GM10847 (cell line): ENCODE data around the gene NPEPPS.

ENCODE experiments used
- POLR2A ChIP-seq: IDR thresholded peaks from 2 replicates; pipeline ENCODE4 v1.6.1; 2011; ENCODE audit not compliant: insufficient read length; ENCODE audit errors: extremely low read depth

Gene NPEPPS

DNA sequence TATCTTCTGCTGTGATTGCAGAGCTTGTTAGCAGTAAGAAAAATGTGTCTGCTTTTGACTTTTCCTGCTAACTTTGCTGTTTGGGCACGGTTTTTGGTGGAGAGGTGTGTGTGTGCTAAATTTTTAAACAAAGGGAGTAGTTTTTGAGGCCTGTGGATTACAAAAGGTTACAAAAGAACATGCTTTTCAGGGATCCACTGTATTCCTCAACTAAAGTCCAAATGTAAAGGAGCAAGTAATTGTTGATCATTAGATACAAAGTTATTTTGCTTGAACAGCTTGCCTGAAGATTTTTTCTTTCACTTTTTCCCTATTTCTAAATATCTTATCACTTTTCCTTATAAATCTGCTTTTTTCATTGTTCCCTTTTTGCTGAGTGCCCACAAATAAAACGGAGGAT, 120.8 kb downstream of the NPEPPS start:
- TF ChIP-seq POLR2A = no peak

DNA sequence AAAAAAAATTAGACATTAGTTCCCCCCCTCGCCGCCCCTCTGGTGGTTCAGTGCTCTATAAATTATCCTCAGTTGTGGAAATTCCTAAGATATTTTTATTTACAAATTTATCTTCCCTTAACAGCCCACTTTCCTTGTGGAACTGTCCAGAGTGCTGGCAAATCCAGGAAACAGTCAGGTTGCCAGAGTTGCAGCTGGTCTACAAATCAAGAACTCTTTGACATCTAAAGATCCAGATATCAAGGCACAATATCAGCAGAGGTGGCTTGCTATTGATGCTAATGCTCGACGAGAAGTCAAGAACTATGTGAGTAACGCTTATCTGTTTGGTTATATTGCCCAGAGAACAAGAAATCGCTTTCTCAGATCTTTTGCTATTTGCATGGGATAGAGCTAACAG, 121.7 kb downstream of the NPEPPS start:
- TF ChIP-seq POLR2A = no peak

DNA sequence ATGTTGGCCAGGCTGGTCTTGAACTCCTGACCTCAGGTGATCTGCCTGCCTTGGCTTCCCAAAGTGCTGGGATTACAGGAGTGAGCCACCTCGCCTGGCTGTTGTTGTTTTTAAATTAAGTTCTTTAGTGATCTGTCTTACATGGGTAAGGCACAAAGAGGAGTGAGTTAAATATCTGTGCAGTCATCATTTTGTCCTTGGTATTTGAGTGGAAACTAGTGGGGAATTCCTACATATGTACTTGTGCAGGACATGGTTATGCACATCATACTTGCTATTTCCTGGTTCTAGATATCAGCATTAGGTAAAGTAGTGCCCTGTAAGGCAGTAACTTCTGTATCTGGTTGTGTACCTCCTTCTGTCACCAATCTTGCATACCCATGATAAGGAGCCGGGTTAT, 122.5 kb downstream of the NPEPPS start:
- TF ChIP-seq POLR2A = no peak

DNA sequence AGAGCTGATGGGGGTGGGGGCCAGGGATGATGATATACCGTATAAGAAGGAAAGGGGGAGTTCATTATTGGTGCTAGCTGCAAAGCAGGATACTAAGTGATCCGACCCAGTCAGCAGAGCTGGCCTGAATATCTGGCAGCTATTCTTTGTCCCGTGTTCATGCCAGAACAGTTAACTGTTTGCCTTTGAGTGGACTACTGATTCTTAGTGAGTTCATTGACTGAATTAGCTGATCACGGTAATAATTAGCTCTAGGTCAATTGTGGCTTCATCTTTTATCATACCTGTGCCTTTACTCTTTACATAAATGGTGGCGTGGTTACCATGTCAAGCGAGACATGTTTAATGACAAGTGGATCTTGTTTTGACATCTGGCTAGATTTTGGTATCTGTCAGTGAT, 124.1 kb downstream of the NPEPPS start:
- TF ChIP-seq POLR2A = no peak

DNA sequence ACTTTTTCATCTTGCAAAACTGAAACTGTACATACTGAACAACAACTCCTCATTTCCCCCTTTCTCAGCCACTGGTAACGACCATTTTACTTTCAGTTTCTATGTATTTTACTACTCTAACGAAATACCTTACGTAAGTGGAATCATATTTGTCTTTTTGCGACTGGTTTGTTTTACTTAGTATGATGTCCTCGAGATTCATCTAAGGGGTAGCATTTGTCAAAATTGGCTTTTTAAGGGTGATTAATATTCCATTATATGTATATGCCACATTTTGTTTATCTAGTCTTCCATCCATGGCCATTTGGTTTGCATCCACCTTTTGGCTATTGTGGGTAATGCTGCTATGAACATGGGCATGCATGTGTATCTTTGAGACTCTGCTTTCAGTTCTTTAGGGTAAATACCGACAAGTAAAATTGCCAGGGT, 129.2 kb downstream of the NPEPPS start:
- TF ChIP-seq POLR2A = no peak

DNA sequence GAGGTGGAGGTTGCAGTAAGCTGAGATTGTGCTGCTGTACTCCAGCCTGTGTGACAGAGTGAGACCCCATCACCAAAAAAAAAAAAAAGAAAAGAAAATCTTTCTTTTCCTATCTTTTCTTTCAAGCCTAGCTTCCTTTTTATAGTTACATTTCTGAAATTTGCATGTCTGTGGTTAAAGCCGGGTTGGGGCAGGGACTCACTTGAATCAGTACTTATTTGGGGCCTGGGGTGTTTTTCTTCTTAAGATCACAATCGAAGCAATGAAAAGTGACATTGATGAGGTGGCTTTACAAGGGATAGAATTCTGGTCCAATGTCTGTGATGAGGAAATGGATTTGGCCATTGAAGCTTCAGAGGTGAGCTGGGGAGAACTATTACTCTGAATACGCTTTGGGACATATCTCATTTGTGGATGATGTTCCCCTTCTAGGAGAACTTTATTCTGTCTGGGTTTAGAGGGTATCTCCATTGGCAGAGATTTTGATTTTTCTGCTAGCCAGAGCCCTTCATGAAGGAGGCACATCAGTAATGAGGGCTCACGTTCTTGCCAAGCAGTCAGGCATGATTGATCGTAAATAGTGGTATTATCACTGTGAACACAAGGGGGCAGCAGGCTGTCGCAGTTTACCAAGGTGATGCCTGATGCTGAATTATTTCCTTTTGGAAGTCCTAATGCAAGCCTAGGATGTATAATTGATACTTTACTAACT, 133.2 kb downstream of the NPEPPS start:
- TF ChIP-seq POLR2A = no peak

DNA sequence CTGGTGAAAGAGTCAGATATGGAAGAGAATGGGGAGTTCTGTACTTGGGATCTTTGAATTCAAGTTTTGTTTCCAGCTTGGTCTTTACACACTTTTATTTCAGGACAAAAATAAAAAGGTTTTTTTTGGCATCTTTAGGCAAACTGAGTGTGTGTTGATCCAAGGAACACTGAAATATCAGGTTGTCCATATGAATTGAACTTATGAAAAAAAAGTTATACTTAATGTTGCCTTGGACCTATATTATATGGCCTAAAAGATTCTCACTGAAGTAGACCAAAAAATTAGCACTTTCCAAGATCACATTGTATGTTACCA, 133.7 kb downstream of the NPEPPS start:
- no peak for TF ChIP-seq POLR2A

DNA sequence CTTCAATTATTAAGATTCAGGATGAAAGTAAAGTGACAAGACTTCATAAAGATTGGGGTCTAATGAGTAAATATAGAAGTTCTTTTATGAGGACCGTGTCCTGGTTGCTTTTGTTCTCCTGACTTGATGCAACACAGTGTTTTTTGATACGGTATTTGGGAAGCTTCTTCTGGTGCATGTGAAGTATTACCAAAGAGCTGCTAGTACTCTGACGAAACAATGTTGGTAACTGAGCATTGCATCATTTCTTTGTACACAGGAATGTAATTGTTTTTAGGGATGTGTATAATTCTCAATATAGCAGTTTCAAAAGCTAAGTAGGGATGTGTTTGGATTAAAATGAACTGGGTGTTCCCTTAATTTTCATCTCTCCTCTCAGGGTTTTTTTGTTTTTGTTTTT, 134.7 kb downstream of the NPEPPS start:
- TF ChIP-seq POLR2A = no peak

DNA sequence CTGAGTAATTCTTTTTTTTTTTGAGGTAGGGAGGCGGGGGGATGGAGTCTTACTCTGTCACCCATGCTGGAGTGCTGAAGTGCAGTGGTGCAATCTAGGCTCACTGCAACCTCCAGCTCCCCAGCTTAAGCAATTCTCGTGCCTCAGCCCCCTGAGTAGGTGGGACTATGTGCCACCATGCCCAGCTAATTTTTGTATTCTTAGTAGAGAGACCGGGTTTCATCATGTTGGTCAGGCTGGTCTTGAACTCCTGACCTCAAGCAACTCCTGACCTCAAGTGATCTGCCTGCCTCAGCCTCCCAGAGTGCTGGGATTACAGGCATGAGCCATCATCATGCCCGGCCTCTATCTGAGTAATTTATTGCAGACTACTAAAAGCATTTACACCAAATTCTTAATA, 138.2 kb downstream of the NPEPPS start:
- no peak for TF ChIP-seq POLR2A

DNA sequence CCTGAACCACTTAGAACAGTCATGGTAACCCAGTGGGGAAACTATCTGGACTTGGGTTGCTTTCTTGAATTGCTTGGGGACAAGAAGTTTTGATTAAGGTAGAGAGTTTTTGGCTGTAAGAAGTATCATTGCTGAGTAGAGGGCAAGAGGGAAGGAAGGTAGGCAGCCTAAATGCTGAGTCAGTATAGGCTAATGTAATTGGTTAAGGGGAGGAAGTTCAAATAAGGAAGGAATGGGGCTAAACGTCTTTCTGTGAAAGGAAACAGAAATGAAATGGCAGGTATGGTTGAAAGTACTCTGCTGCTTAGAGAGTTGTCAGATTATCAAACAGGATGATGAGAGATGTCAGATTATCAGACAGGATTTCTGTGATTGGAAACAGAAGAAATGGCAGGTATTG, 139.2 kb downstream of the NPEPPS start:
- no peak for TF ChIP-seq POLR2A
